ENCODE measurements around the gene RALGPS1.

Gene RALGPS1

GRCh38 chr9:127163409-127163808 is 248.8 kb downstream of the RALGPS1 start:
- no peak for DNase-seq

- DNase-seq, result no peak
Observed at GRCh38 chr9:127165116-127165515, 250.5 kb downstream of the RALGPS1 start.

- no peak for DNase-seq
Observed at GRCh38 chr9:127166111-127166510, 251.5 kb downstream of the RALGPS1 start.

- DNase-seq, result no peak
Observed at GRCh38 chr9:127166651-127167524, 252.3 kb downstream of the RALGPS1 start.

GRCh38 chr9:127167560-127168326 is 253.2 kb downstream of the RALGPS1 start:
- DNase-seq, result no peak

DNA sequence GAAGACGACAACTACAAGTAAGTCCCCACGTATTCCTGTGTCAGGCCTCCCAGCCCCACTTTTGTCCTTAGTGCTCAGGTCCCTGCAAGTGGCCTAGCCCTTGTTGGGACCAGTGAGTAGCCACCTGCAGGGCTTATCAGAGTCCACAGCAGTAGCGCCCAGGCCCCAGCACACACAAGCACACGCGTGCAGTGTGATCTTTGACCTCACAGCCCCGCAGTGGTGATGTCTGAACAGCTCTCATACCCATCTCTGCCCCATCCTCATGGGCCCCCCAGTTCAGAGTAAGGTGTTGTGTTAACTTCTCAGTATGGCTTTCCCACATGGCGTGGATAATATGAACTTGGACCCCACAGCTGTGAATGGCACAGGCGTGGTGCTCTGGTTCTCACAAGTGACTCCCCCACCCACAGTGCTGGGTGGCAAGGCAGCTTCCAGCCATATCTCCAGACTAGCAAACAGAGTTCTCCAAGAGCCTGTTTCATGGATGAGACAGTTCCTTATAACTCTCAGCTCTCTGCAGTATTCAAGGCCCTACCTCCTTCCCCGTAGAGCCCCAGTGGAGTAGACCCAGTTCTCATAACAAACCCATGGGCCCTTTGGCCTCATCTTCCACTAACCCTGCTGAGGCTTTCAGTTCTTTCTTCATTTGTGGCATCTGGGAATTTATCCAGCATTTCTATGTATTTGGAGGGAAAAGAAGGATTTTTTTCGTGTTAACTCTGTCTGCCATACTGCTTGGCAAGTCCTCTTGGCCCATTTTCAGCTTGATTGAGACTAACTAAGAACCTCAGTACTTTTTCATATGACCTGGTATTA is 254.4 kb downstream of the RALGPS1 start:
- no peak for DNase-seq

DNA sequence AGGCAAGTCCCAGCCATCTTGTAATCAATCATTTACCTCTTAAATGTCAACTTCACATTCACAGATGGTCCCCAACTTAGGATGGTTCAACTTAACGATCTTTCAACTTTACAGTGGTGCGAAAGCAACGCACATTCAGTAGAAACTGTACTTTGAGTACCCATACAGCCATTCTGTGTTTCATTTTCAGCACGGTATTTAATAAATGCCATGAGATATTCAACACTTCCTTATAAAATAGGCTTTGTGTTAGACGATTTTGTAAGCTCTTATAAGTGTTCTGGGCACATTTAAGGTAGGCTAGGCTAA is 254.9 kb downstream of the RALGPS1 start:
- no peak for DNase-seq

DNA sequence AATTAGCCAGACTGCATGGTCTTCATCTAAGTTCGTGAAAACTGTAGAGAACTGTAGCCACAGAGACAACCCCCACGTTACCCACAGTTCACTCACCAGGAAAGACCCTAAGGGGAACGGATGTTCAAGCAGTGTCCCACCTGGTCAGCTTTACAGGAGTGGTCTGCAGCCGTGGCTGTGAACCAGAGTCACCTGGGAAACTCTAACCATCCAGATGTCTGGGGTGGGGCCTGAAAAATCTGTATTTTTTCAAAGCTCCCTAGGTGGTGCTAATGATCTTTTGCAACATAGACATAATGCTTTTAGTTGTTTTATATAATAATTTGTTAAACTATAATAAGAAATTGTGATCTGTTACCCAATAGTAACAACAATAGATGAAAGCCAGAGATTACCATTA is 255.5 kb downstream of the RALGPS1 start:
- no peak for DNase-seq

- DNase-seq, result peak in 1 of 2 donors; percentile 12
Observed at GRCh38 chr9:127170652-127171051, 256.1 kb downstream of the RALGPS1 start.

GRCh38 chr9:127171348-127171747 is 256.8 kb downstream of the RALGPS1 start:
- peak in 1 of 2 donors; percentile 6 for DNase-seq

DNA sequence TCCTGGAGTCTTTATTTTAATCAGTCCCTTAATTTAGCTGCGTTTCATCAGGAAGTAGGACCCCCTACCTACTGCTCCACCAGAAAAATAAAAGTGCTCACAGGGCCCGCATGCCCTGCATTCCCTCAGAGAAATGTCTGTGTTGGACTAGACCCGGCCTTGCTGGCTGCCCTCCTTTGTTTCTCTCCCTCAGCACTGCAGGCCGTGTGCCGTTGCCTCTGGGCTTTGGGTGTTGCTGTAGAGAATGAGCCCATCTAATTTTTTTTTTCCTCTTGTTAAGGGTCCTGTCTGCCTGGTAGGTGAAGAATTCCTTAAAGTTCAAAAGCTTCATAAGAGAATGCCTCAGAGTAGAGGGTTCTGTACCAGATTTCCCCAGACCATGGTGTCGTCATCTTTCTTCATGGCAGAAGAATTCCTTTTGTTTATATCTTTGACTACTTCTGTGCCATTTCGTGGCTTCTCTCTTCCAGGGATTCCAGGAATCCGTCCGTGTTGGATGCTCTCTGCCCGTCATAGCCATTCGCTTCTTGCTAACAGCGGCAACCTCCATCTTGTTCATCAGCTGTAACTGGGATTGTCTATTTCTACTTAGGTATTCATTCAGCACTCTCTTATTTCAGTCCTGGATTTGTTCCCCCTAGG is 257.6 kb downstream of the RALGPS1 start:
- no peak for DNase-seq

DNA sequence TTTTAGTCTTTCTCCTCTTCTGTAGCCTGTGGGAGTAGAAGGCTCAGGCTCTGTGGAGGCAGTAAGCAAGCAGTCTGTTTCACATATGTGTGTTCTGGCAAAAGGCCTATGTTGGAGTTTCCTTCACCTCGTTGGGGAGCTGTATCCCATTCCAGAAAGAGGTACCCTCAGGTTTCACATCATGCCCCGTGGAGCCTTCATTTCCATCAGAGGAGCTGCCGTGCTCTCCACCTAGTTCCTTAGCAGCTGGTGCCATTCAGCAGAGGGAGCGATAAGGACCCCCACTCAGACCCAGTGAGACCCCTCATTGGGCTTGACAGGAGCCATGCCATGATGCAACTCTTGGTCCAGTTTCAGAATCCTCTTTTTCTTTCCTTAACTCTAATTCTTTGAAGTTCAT is 258.5 kb downstream of the RALGPS1 start:
- no peak for DNase-seq

DNA sequence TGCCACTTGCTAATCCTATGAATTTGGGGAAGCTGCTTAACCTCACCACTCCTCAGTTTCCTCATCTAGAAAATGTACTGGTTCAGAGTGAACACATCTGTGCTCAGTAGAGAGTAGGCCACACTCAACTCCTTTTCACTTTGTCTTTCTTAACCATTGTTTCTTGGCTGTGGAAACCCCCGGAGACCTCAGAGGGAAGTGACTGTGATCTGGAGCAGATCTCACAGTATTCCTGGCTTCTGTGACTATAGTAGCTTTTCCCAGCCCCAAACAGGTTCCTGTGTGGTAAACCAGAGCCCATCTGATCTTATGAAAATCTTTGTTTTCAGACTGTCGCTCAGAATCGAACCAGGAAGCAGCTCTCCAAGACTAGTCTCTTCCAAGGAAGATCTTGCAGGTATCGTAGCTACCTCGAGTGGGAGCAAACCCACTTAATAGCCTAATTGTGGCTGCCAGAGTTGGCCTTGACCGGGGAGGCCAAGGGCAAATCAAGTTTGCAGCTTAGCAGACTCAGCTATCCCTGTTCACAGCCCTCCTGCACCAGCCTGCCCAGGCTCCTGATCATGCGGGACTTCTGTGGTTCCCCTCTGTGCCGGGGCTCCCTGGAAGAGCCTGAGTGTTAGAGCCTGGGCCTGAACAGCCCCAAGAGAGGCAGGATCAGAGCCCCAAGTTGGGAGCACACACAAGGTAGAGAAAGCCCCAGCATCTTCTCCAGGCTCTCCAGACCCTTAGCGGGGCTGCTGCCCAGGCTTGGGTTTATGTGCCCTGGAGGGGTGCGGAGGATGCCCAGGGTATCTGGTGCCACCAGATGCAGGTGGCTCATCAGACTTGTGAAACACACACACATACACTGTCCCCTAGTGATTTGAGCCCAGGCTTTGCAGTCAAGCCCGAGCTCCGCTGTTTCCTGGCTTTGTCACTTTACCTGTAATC is 260.1 kb downstream of the RALGPS1 start:
- DNase-seq, result no peak

DNA sequence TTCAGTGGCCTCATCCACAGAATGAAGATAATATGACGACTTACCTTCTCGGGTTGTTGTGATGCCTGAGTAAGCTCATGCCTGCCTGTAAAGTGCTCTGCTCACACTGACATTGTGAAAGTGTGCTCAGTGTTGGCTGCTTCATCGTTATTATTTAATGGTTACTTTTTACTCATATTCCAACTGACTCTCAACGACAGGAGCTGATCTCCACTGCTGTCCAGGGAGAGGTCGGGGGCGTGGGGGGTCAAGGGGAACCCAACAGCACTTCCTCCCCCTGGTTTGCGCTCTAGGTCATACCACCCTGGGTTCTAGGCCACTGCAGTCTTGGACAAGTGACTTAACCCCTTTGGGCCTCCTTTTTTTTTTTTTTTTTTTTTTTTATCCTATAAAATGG is 260.7 kb downstream of the RALGPS1 start:
- DNase-seq, result no peak

GRCh38 chr9:127175764-127176163 is 261.2 kb downstream of the RALGPS1 start:
- DNase-seq, result peak in 1 of 2 donors; percentile 8

DNA sequence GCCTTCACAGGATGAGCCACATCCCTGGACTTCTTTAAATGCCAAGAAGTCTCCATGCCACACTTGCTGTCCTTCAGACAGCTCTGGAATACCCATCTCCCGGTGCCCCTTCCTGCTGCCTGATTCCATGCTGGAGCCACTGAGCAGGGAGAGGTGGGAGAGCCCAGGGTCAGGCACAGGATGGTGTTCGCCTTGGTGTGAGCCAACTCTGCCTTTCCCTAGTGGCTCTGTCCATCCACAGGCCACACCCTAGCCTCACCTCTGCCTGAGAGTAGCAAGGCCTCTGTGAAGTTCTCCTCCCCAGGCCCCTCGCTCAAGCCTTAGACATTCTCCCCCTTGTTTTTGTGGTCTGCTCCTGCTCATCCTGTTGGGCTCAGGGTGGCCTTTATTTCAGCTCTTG is 262.0 kb downstream of the RALGPS1 start:
- no peak for DNase-seq

- DNase-seq, result no peak
Observed at GRCh38 chr9:127177231-127177630, 262.6 kb downstream of the RALGPS1 start.

DNA sequence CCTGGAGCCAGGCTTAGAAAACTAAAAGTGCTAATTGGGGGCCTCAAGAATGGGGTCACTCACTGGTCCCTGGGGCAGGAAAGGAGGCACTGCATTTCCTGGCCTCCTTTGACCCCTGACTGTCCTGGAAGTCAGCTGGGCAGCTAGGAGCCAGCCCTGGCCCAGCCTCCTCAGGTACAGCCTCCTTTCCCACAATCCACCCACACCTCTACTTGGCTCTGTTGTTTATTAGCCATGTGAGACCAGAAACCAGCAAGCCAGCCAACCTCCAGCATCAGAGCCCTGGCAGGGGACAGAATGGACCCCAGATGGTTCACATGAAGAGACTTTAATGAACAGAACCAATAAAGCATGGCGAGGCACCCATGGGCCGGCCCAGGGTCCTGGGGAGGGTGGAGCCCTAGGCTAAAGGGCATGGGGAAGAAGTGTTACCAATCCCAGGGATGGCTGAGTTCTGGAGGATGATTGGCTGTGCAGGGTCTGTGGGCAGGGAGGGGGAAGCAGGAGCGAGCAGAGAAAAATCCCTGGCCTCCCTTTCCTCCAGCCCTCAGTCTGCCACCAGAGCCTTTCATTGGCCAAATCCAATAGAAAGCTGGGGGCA is 263.2 kb downstream of the RALGPS1 start:
- DNase-seq, result no peak

- no peak for DNase-seq
Observed at GRCh38 chr9:127178686-127179632, 264.4 kb downstream of the RALGPS1 start.

All from stimulated activated CD4-positive, alpha-beta T cell treated with anti-CD3 and anti-CD28 coated beads, Interleukin-2, amount 100 ng/mL, for 24 hours (primary cell).